Activated CD4-positive, alpha-beta memory T cell treated with anti-CD3 and anti-CD28 coated beads, Interleukin-2, amount 10 ng/mL, durations not matched to agents 7 days and 5 days (primary cell): ENCODE results near the gene UPB1. TPM values are rescaled to one million over a fixed set of nuclear protein-coding genes. Genes with fewer than 3 reads are reported as not detected.
"Not testable (repeated sequence)": the region's sequence is repeated elsewhere in the genome, so short reads cannot be mapped to it uniquely, and the experiment has no call there.

Experiments used
- CTCF ChIA-PET: fragments of 350-600 bp; sonication (Branson Sonifier 250); formaldehyde crosslinking; loops from one replicate; lab custom pipeline; 2021; ENCODE audit warnings: antibody characterized with exemption, inconsistent platforms; lab: Charles Lee
- POLR2A ChIA-PET: fragments of 350-600 bp; sonication (Branson Sonifier 250); formaldehyde crosslinking; loops from one replicate; lab custom pipeline; 2021; ENCODE audit warnings: antibody characterized with exemption; lab: Charles Lee
- DNase-seq: peaks from one replicate; pipeline ENCODE4 v3.0.0-alpha.2; 2020
- H3K27ac Mint-ChIP-seq: one replicate; pipeline ENCODE4 v1.8.0; 2021; ENCODE audit warnings: mild to moderate bottlenecking, mixed read lengths
- H3K27me3 Mint-ChIP-seq: one replicate; pipeline ENCODE4 v1.8.0; 2021; ENCODE audit warnings: mixed read lengths
- H3K36me3 Mint-ChIP-seq: one replicate; pipeline ENCODE4 v1.8.0; 2021; ENCODE audit warnings: low read depth, mixed read lengths
- H3K4me1 Mint-ChIP-seq: one replicate; pipeline ENCODE4 v1.8.0; 2021; ENCODE audit warnings: mixed read lengths
- H3K4me3 Mint-ChIP-seq: one replicate; pipeline ENCODE4 v1.8.0; 2021; ENCODE audit warnings: mild to moderate bottlenecking, mixed read lengths
- H3K9me3 Mint-ChIP-seq: one replicate; pipeline ENCODE4 v1.8.0; 2021; ENCODE audit warnings: mixed read lengths
- total RNA-seq, 2 experiments: library from RNA; stranded (reverse); gene quantifications; one replicate each; pipeline ENCODE4 v1.2.3, GENCODE V29; 2021

Gene UPB1
- total RNA-seq, 2 experiments from 2014 or later, result 0.30 to 0.33 TPM

- peaks cover 16% of the 10 kb centered on the region for H3K4me1 Mint-ChIP-seq
Measured at GRCh38 chr22:24523873-24524272, 28.7 kb downstream of the UPB1 start.

GRCh38 chr22:24525416-24526037 lies 30.4 kb downstream of the UPB1 start:
- no peak overlapping the region for H3K27ac Mint-ChIP-seq
- peaks cover 17% of the 10 kb centered on the region for H3K4me1 Mint-ChIP-seq
- no peaks in the 10 kb centered on the region for H3K9me3 Mint-ChIP-seq
- ChIA-PET POLR2A (no interaction called here), CTCF (interaction anchor here (0.6 to 4.3 kb wide), 10 partner anchors 13 to 203 kb away, joined by 3 to 36 read pairs (median 3); partner anchors contain the start of gene ADORA2A)
- peak; percentile 90 for DNase-seq
- peaks cover 5% of the 10 kb centered on the region for H3K27me3 Mint-ChIP-seq
- no peak overlapping the region for H3K4me3 Mint-ChIP-seq
- H3K36me3 Mint-ChIP-seq, result no peaks in the 10 kb centered on the region

More at GRCh38 chr22:24523873-24524272, 28.7 kb downstream of the UPB1 start:
- ChIA-PET POLR2A (interaction anchor here (1.2 to 1.4 kb wide), 2 partner anchors 38 to 102 kb away, joined by 3 to 5 read pairs; no protein-coding TSS in a partner anchor), CTCF (interaction anchor here (1.1 to 4.3 kb wide), 5 partner anchors 10 to 198 kb away, joined by 3 to 36 read pairs (median 5); partner anchors contain the start of gene ADORA2A)
- Mint-ChIP-seq H3K4me3 (no peak overlapping the region), H3K27ac (no peak overlapping the region), H3K36me3 (no peaks in the 10 kb centered on the region), H3K9me3 (no peaks in the 10 kb centered on the region), H3K27me3 (peaks cover 3% of the 10 kb centered on the region)
- no peak for DNase-seq

- no peak overlapping the region for H3K27ac Mint-ChIP-seq
- H3K9me3 Mint-ChIP-seq, result no peaks in the 10 kb centered on the region
- ChIA-PET POLR2A (no interaction called here), CTCF (interaction anchor here (0.6 to 1.9 kb wide), 10 partner anchors 13 to 204 kb away, joined by 3 to 6 read pairs (median 3); partner anchors contain the start of gene ADORA2A)
- H3K4me1 Mint-ChIP-seq, result peaks cover 17% of the 10 kb centered on the region
- H3K36me3 Mint-ChIP-seq, result no peaks in the 10 kb centered on the region
- no peak for DNase-seq
- no peak overlapping the region for H3K4me3 Mint-ChIP-seq
- peaks cover 3% of the 10 kb centered on the region for H3K27me3 Mint-ChIP-seq
Measured at GRCh38 chr22:24526191-24526590, 31.1 kb downstream of the UPB1 start.

DNA sequence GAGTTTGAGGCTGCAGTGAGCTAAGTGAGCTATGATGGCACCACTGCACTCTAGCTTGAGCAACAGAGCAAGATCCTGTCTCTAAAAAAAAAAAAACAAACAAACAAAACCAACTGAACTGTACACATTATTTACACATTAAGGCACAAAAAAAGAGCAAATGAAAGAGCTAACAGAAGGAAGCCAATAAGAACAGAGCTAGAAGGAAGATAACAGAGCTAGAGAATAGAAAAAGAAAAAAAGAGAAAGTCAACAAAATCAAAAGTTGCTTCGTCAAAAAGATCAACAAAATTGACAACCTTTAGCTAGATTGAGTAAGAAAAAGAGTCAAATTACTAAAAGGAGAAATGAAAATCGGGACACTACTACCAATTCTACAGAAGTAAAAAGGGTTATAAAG lies 34.8 kb downstream of the UPB1 start:
- H3K4me1 Mint-ChIP-seq, result peaks cover 10% of the 10 kb centered on the region
- H3K27me3 Mint-ChIP-seq, result peaks cover 3% of the 10 kb centered on the region
- DNase-seq, result no peak
- no peak overlapping the region for H3K4me3 Mint-ChIP-seq
- ChIA-PET POLR2A (interaction anchor here (1.2 to 1.7 kb wide), 2 partner anchors 23 to 25 kb away, joined by 3 to 10 read pairs; partner anchors contain the start of gene GUCD1), CTCF (interaction anchor here (1.0 to 1.9 kb wide), 5 partner anchors 8 to 517 kb away, joined by 3 to 4 read pairs (median 4); no protein-coding TSS in a partner anchor)
- H3K36me3 Mint-ChIP-seq, result no peaks in the 10 kb centered on the region
- H3K9me3 Mint-ChIP-seq, result no peaks in the 10 kb centered on the region
- H3K27ac Mint-ChIP-seq, result no peak overlapping the region

DNA sequence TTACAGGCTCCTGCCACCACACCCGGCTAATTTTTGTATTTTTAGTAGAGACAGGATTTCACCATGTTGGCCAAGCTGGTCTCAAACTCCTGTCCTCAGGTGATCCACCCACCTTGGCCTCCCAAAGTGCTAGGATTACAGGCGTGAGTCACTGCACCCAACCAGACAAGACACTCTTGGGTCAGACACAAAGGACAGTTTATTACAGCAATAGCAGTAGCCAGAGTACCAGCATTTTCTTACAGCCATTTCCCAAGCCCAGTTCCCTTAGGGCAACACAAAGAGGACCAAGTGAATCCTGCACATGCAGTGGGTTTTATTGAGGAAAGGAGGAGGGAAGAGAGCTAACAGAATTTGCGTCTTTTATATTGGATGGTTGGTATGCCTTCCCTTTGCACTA lies 35.8 kb downstream of the UPB1 start:
- not testable (repeated sequence) for H3K4me3 Mint-ChIP-seq, H3K4me1 Mint-ChIP-seq
- CTCF ChIA-PET, result interaction anchor here (1.9 kb wide), 1 partner anchor 9 kb away, joined by 4 read pairs; no protein-coding TSS in a partner anchor

GRCh38 chr22:24532075-24532474 lies 36.9 kb downstream of the UPB1 start:
- H3K4me3 Mint-ChIP-seq, result no peak overlapping the region
- CTCF ChIA-PET, result no interaction called here
- no peaks in the 10 kb centered on the region for H3K9me3 Mint-ChIP-seq
- H3K36me3 Mint-ChIP-seq, result no peaks in the 10 kb centered on the region
- H3K27me3 Mint-ChIP-seq, result peaks cover 3% of the 10 kb centered on the region
- POLR2A ChIA-PET, result no interaction called here
- DNase-seq, result no peak
- peaks cover 1% of the 10 kb centered on the region for H3K4me1 Mint-ChIP-seq
- no peak overlapping the region for H3K27ac Mint-ChIP-seq

More for the DNA sequence above, 35.8 kb downstream of the UPB1 start:
- not testable (repeated sequence) for H3K36me3 Mint-ChIP-seq, H3K27ac Mint-ChIP-seq, DNase-seq, H3K9me3 Mint-ChIP-seq, H3K27me3 Mint-ChIP-seq
- POLR2A ChIA-PET, result interaction anchor here (0.7 to 1.7 kb wide), 5 partner anchors 13 to 96 kb away, joined by 3 to 10 read pairs (median 3); partner anchors contain the start of gene GUCD1

DNA sequence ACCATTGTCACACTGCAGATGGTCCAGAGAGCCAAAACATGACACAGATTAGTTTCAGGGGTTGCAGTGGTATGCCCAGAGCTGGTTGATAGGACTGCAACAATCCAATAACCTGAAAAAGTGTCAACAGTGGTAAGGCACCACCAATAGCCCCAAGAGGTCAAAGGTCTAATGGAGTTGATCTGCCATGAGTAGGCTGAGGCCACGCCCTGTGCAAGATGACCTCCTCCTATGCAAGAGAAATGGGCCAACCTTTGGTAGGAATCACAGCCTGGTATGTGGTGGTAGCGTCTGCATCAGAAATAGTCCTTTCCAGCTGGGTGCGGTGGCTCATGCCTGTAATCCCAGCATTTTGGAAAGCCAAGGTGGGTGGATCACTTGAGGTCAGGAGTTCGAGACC lies 40.2 kb downstream of the UPB1 start:
- Mint-ChIP-seq H3K9me3 (no peaks in the 10 kb centered on the region), H3K36me3 (peaks cover 11% of the 10 kb centered on the region), H3K4me1 (no peaks in the 10 kb centered on the region), H3K4me3 (no peak overlapping the region), H3K27ac (no peak overlapping the region), H3K27me3 (no peaks in the 10 kb centered on the region)
- CTCF ChIA-PET, result no interaction called here
- no peak for DNase-seq
- POLR2A ChIA-PET, result interaction anchor here (1.8 kb wide), 1 partner anchor 20 kb away, joined by 3 read pairs; the partner anchor contains the start of gene GUCD1

GRCh38 chr22:24536089-24536488 lies 41.0 kb downstream of the UPB1 start:
- Mint-ChIP-seq H3K36me3 (peaks cover 18% of the 10 kb centered on the region), H3K27ac (no peak overlapping the region), H3K9me3 (no peaks in the 10 kb centered on the region), H3K4me3 (no peak overlapping the region), H3K4me1 (no peaks in the 10 kb centered on the region), H3K27me3 (no peaks in the 10 kb centered on the region)
- ChIA-PET POLR2A (interaction anchor here (1.8 kb wide), 1 partner anchor 19 kb away, joined by 3 read pairs; the partner anchor contains the start of gene GUCD1), CTCF (no interaction called here)
- no peak for DNase-seq

- H3K36me3 Mint-ChIP-seq, result peaks cover 52% of the 10 kb centered on the region
- no peaks in the 10 kb centered on the region for H3K4me1 Mint-ChIP-seq
- DNase-seq, result no peak
- H3K4me3 Mint-ChIP-seq, result no peak overlapping the region
- no peak overlapping the region for H3K27ac Mint-ChIP-seq
- ChIA-PET CTCF (no interaction called here), POLR2A (interaction anchor here (0.9 to 1.7 kb wide), 2 partner anchors 12 to 16 kb away, joined by 3 to 5 read pairs; partner anchors contain the start of gene SNRPD3)
- H3K9me3 Mint-ChIP-seq, result no peaks in the 10 kb centered on the region
- no peaks in the 10 kb centered on the region for H3K27me3 Mint-ChIP-seq
Measured at GRCh38 chr22:24540470-24540869, 45.3 kb downstream of the UPB1 start.

DNA sequence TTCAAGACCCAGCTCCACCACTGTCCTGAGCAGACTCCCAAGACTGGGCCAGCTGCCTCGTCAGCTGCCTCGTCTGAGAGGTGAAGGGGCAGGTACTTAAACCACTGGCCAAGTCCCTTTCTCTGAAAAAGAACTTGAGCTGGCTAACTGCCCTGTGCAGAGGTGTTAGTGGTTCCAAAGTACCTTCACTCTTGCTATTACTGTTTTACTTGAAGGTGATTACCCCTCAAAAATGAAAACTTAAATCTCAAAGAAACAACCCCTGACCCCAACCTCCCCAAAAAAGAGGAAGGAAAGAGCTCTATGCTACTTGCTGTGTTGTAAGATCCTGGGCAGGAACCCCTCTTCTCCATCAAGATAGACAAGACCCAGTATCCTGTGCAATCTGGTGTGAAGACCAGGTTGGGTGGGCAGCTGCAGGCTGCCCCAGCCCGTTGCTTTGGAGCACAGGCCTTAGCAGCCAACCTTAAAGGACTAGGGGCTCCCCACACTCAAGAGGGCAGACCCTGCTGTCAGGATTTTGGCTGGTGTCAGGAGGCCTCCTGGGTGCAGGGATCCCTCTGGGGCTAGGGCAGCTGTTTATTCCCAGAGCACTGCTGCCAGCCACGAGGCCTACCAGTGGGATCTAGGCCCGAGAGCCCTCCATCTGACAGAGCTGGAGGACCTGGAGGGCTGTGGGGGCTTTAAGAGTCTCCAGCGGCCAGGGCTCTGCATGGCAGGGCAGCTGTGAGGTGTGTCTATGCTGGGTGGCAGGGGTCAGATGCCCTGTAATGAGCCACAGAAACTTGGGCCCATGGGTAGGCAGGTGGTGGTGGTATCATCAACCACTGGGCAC lies 46.8 kb downstream of the UPB1 start:
- Mint-ChIP-seq H3K4me1 (no peaks in the 10 kb centered on the region), H3K36me3 (peaks cover 61% of the 10 kb centered on the region), H3K4me3 (no peak overlapping the region), H3K27ac (no peak overlapping the region), H3K9me3 (no peaks in the 10 kb centered on the region), H3K27me3 (no peaks in the 10 kb centered on the region)
- POLR2A ChIA-PET, result interaction anchor here (1.3 to 2.2 kb wide), 2 partner anchors 9 to 12 kb away, joined by 4 to 14 read pairs; partner anchors contain the start of gene GUCD1
- CTCF ChIA-PET, result no interaction called here
- DNase-seq, result no peak

DNA sequence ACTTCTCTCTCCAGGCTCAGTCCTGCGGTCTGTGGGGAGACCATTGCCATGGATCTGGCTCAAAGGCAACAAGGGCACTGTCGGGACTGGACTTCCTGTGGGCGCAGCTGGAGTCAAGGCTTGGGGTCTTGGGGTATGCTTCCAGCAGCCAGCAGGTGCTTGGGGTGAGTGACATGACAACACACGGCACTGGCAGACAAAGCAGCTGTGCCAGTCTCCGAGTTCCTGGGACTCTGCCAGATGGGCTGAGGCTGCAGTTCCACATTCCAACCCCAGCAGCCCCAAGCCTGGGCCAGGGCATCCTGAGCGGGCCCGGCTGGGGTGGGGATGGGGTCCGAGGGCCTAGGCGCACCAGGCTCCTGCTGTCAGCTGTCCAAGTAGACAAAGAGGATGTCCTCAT lies 47.5 kb downstream of the UPB1 start:
- ChIA-PET CTCF (no interaction called here), POLR2A (interaction anchor here (1.3 to 2.2 kb wide), 2 partner anchors 8 to 11 kb away, joined by 4 to 14 read pairs; partner anchors contain the start of gene GUCD1)
- Mint-ChIP-seq H3K27me3 (no peaks in the 10 kb centered on the region), H3K4me1 (no peaks in the 10 kb centered on the region), H3K27ac (no peak overlapping the region), H3K9me3 (no peaks in the 10 kb centered on the region), H3K4me3 (no peak overlapping the region), H3K36me3 (peaks cover 67% of the 10 kb centered on the region)
- DNase-seq, result no peak

DNA sequence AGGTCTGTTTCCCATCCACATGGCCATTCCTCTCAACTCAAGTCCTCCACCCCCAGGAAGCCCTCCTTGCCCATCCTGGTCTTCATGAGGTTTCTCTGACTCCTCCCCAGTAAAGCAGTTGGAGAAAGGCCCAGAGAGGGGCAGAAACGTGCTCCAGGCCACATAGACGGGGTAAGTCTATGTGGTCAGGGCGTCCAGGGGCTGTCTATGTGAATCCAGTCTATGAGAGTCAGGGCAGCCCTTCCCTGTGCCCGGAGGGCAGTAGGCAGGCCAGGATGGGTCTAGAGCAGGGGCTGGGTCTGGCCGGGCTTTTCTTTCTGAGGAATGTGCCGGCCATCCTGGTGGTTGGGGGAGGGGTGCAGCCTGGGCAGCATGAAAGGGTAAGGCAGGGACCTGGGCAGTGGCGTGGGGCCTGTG lies 48.1 kb downstream of the UPB1 start:
- Mint-ChIP-seq H3K9me3 (no peaks in the 10 kb centered on the region), H3K27ac (no peak overlapping the region), H3K4me3 (no peak overlapping the region), H3K27me3 (no peaks in the 10 kb centered on the region), H3K36me3 (peaks cover 65% of the 10 kb centered on the region), H3K4me1 (no peaks in the 10 kb centered on the region)
- DNase-seq, result no peak
- ChIA-PET POLR2A (interaction anchor here (2.2 kb wide), 1 partner anchor 11 kb away, joined by 14 read pairs; the partner anchor contains the start of gene GUCD1), CTCF (no interaction called here)
